HEK293 (cell line): ENCODE measurements around the gene PPT2.
A peak's percentile ranks its signal among the peaks of the same experiment; 100 is the strongest.

Experiments
- CTCF ChIA-PET: fragments of 350-600 bp; formaldehyde crosslinking; extraction: SDS; loops from one replicate; lab custom pipeline; 2021; ENCODE audit warnings: antibody characterized with exemption; lab: Yijun Ruan, JAX
- POLR2A ChIA-PET: fragments of 300-600 bp; formaldehyde crosslinking; extraction: SDS; loops from one replicate; lab custom pipeline; 2020; ENCODE audit warnings: antibody characterized with exemption, inconsistent platforms; lab: Yijun Ruan, JAX
- H3K27ac ChIP-seq: fragments of 200-500 bp; sonication (Bioruptor generic); 2 replicates; pipeline ENCODE4 v1.5.1; 2014; ENCODE audit warnings: low read depth, low read length, control low read depth, inconsistent platforms; ENCODE audit errors: extremely low read depth
- H3K36me3 ChIP-seq, 2 experiments: fragments of 200-500 bp in 1 of 2; sonication (Bioruptor generic) in 1 of 2; 1 replicate in 1 of 2; 2 replicates in 1 of 2; pipeline ENCODE4 v1.5.1; 2014 to 2017; ENCODE audit warnings: inconsistent platforms in 2 of 2, low read length in 2 of 2; ENCODE audit not compliant: control insufficient read depth in 2 of 2, insufficient read depth in 1 of 2
- H3K4me1 ChIP-seq: fragments of 200-500 bp; sonication (Bioruptor generic); 2 replicates; pipeline ENCODE4 v1.5.1; 2014; ENCODE audit warnings: mild to moderate bottlenecking, low read length, inconsistent platforms; ENCODE audit not compliant: control insufficient read depth, insufficient read depth
- H3K4me3 ChIP-seq: 2 replicates; pipeline ENCODE4 v1.5.1; 2011; ENCODE audit warnings: low read depth, mild to moderate bottlenecking, control low read depth, low read length, moderate library complexity
- H3K9me3 ChIP-seq: fragments of 200-500 bp; sonication (Bioruptor generic); 2 replicates; pipeline ENCODE4 v1.5.1; 2014; ENCODE audit warnings: low read depth, low read length, inconsistent platforms; ENCODE audit not compliant: control insufficient read depth, insufficient read depth
- GLIS1 ChIP-seq: fragments of 450-650 bp; formaldehyde crosslinking; IDR thresholded peaks from 2 replicates; pipeline ENCODE4 v1.5.1; 2016; ENCODE audit warnings: missing biosample characterization, missing genetic modification characterization
- KLF10 ChIP-seq: fragments of 450-650 bp; IDR thresholded peaks from 2 replicates; pipeline ENCODE4 v1.5.1; 2018; ENCODE audit warnings: missing biosample characterization, mild to moderate bottlenecking, missing genetic modification characterization
- MYNN ChIP-seq: fragments of 450-650 bp; formaldehyde crosslinking; IDR thresholded peaks from 2 replicates; pipeline ENCODE4 v1.5.1; 2016; ENCODE audit warnings: missing biosample characterization, missing genetic modification characterization, borderline replicate concordance
- SETDB1 ChIP-seq: IDR thresholded peaks from one replicate; pipeline ENCODE4 v1.6.1; 2017; ENCODE audit warnings: mild to moderate bottlenecking, low read length, moderate library complexity, mixed read lengths; ENCODE audit not compliant: insufficient read length
- ZBTB48 ChIP-seq: fragments of 450-650 bp; formaldehyde crosslinking; IDR thresholded peaks from 2 replicates; pipeline ENCODE4 v1.5.1; 2016; ENCODE audit warnings: missing biosample characterization, missing genetic modification characterization
- ZBTB8A ChIP-seq: fragments of 450-650 bp; formaldehyde crosslinking; IDR thresholded peaks from 2 replicates; pipeline ENCODE4 v1.5.1; 2016; ENCODE audit warnings: missing biosample characterization, missing genetic modification characterization
- ZIC2 ChIP-seq: fragments of 450-650 bp; formaldehyde crosslinking; IDR thresholded peaks from 2 replicates; pipeline ENCODE4 v1.5.1; 2016; ENCODE audit warnings: missing biosample characterization, missing genetic modification characterization
- ZNF10 ChIP-seq: fragments of 450-650 bp; formaldehyde crosslinking; IDR thresholded peaks from 2 replicates; pipeline ENCODE4 v1.5.1; 2017; ENCODE audit warnings: missing biosample characterization, missing genetic modification characterization
- ZNF221 ChIP-seq: fragments of 450-650 bp; formaldehyde crosslinking; IDR thresholded peaks from 2 replicates; pipeline ENCODE4 v1.5.1; 2017; ENCODE audit warnings: missing biosample characterization, missing genetic modification characterization, borderline replicate concordance
- ZNF223 ChIP-seq: fragments of 450-650 bp; formaldehyde crosslinking; IDR thresholded peaks from 2 replicates; pipeline ENCODE4 v1.5.1; 2016; ENCODE audit warnings: missing biosample characterization, missing genetic modification characterization
- ZNF341 ChIP-seq: fragments of 450-650 bp; formaldehyde crosslinking; IDR thresholded peaks from 2 replicates; pipeline ENCODE4; 2016; ENCODE audit warnings: low read depth, missing biosample characterization, missing genetic modification characterization
- ZNF354C ChIP-seq: fragments of 450-650 bp; formaldehyde crosslinking; IDR thresholded peaks from 2 replicates; pipeline ENCODE4 v1.5.1; 2016; ENCODE audit warnings: missing biosample characterization, missing genetic modification characterization, low read depth, borderline replicate concordance
- ZNF548 ChIP-seq: fragments of 450-650 bp; formaldehyde crosslinking; IDR thresholded peaks from 2 replicates; pipeline ENCODE4 v1.5.1; 2016; ENCODE audit warnings: missing biosample characterization, missing genetic modification characterization
- ZNF596 ChIP-seq: fragments of 450-650 bp; IDR thresholded peaks from 2 replicates; pipeline ENCODE4 v1.5.0; 2018; ENCODE audit warnings: missing biosample characterization, mild to moderate bottlenecking, missing genetic modification characterization, moderate library complexity
- ZNF701 ChIP-seq: fragments of 450-650 bp; formaldehyde crosslinking; IDR thresholded peaks from 2 replicates; pipeline ENCODE4 v1.5.1; 2016; ENCODE audit warnings: missing biosample characterization, missing genetic modification characterization
- TF ChIP-seq, protein P1 (sequence below): fragments of 450-650 bp; formaldehyde crosslinking; IDR thresholded peaks from 2 replicates; pipeline ENCODE4 v1.5.1; 2017; ENCODE audit warnings: missing biosample characterization, missing genetic modification characterization
- TF ChIP-seq, protein P2 (sequence below): fragments of 450-650 bp; IDR thresholded peaks from 2 replicates; pipeline ENCODE4 v1.5.1; 2018; ENCODE audit warnings: missing biosample characterization, mild to moderate bottlenecking, missing genetic modification characterization
- TF ChIP-seq, protein P3 (sequence below): fragments of 450-650 bp; formaldehyde crosslinking; IDR thresholded peaks from 2 replicates; pipeline ENCODE4 v1.5.1; 2016; ENCODE audit warnings: missing biosample characterization, missing genetic modification characterization
- TF ChIP-seq, protein P4 (sequence below): fragments of 450-650 bp; formaldehyde crosslinking; IDR thresholded peaks from 2 replicates; pipeline ENCODE4 v1.5.1; 2016; ENCODE audit warnings: missing biosample characterization, missing genetic modification characterization

The PPT2 gene

DNA sequence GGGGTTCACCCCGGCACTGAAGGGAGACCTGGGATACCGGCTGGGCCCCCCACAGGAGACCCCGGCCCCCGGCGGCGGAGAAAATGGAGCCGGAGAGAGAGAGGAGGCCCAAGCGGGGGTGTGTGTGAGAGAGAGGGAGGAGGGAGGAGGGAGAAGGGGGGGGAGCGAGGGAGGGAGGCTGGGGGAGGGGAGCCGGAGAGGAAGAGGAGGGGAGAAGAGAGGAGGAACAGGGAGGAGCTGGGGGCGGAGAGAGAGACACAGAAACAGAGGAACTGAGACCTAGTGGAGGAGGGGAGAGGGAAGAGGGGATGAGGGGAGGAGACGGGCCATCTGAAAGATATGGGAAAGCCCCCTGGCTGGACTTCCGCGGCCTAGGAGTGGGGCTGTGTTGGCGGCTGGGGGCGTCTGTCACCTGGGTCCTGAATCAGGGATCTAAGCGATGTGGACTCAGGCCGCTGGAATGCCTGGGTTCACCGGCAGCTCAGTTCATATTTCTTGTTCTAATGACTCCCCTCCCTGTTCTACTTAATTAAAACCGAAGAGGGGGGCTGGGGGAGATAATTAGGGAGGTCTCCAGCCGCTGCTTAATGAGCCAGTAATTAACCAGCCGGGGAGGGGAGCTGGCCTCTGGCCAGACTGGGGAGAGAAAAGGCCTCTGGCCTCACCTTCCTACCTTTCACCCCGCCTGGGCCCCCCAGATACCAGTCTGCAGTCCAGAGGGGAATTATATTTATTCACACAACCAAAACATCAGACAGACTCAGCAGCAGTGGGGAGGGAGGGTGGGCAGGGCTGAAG, 36.3 kb downstream of the PPT2 start, which contains the start of gene PBX2 (continued):
- TF ChIP-seq ZBTB8A (tag by site-specific recombination) (0 out of 2 replicates have a peak, but pooled peaks have one; percentile 31), SETDB1 (no peak), ZNF354C (no peak), ZNF341 (tag by site-specific recombination) (peak; percentile 69), GLIS1 (tag by site-specific recombination) (peak; percentile 67), KLF10 (tag by site-specific recombination) (peak; percentile 76; the same call in 1 of the 2 replicates), ZNF596 (peak; percentile 31; the same call in 1 of the 2 replicates), ZNF701 (tag by site-specific recombination) (no peak)
- TF ChIP-seq, protein P1, sequence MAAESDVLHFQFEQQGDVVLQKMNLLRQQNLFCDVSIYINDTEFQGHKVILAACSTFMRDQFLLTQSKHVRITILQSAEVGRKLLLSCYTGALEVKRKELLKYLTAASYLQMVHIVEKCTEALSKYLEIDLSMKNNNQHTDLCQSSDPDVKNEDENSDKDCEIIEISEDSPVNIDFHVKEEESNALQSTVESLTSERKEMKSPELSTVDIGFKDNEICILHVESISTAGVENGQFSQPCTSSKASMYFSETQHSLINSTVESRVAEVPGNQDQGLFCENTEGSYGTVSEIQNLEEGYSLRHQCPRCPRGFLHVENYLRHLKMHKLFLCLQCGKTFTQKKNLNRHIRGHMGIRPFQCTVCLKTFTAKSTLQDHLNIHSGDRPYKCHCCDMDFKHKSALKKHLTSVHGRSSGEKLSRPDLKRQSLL (tag by site-specific recombination), result peak; percentile 4; the same call in 1 of the 2 replicates
- TF ChIP-seq, protein P2, sequence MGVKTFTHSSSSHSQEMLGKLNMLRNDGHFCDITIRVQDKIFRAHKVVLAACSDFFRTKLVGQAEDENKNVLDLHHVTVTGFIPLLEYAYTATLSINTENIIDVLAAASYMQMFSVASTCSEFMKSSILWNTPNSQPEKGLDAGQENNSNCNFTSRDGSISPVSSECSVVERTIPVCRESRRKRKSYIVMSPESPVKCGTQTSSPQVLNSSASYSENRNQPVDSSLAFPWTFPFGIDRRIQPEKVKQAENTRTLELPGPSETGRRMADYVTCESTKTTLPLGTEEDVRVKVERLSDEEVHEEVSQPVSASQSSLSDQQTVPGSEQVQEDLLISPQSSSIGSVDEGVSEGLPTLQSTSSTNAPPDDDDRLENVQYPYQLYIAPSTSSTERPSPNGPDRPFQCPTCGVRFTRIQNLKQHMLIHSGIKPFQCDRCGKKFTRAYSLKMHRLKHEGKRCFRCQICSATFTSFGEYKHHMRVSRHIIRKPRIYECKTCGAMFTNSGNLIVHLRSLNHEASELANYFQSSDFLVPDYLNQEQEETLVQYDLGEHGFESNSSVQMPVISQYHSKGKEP, result no peak
- TF ChIP-seq, protein P3, sequence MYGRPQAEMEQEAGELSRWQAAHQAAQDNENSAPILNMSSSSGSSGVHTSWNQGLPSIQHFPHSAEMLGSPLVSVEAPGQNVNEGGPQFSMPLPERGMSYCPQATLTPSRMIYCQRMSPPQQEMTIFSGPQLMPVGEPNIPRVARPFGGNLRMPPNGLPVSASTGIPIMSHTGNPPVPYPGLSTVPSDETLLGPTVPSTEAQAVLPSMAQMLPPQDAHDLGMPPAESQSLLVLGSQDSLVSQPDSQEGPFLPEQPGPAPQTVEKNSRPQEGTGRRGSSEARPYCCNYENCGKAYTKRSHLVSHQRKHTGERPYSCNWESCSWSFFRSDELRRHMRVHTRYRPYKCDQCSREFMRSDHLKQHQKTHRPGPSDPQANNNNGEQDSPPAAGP, result peak; percentile 79; the same call in 1 of the 2 replicates

DNA sequence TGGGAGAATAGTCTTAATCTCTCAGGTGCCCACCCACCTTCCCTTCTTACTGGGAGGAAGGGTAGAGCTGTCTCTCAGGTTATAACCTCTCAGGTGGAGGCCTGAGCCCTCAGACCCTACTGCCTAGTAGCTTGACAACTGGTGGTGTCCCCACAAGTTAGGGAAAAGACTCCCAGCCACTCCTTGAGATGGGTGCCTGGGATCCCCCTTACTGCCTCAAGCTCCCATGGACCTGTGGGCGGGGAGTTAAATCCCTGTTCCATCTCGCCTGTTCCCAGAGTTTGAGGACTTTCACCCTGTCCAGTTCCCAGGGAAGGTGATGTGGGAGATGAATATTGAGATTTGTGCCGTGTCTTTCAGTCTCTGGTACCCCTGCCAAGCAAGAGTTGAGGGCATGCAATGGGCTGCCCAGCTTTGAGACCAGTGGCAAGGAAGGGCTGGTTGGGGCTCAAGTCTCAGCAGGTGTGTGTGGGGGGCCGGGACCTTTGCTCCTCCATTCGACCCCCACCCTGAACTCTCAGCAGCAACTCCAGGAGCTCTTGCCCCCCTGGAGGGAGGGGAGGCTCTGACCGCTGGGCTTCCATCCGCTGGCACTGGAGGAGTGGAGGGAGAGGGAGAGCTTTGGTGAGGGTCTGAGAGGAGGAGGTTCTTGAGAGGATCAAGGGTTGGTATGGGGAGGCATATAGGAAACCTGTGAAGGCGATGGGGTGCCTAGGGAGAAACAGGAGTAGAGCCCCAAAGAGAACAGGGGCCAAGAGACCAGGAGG, 37.2 kb downstream of the PPT2 start:
- peak overlapping the region; percentile 74 for H3K27ac ChIP-seq
- TF ChIP-seq MYNN, result no peak
- TF ChIP-seq ZNF223 (tag by site-specific recombination), result no peak
- TF ChIP-seq ZBTB48 (tag by site-specific recombination), result 0 out of 2 replicates have a peak, but pooled peaks have one; percentile 22
- TF ChIP-seq ZNF548 (tag by site-specific recombination), result no peak
- TF ChIP-seq ZIC2 (tag by site-specific recombination), result peak; percentile 17; the same call in 1 of the 2 replicates
- no peak for TF ChIP-seq ZNF221 (tag by site-specific recombination)
- TF ChIP-seq, protein P4, sequence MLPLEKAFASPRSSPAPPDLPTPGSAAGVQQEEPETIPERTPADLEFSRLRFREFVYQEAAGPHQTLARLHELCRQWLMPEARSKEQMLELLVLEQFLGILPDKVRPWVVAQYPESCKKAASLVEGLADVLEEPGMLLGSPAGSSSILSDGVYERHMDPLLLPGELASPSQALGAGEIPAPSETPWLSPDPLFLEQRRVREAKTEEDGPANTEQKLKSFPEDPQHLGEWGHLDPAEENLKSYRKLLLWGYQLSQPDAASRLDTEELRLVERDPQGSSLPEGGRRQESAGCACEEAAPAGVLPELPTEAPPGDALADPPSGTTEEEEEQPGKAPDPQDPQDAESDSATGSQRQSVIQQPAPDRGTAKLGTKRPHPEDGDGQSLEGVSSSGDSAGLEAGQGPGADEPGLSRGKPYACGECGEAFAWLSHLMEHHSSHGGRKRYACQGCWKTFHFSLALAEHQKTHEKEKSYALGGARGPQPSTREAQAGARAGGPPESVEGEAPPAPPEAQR (tag by site-specific recombination), result no peak
- TF ChIP-seq ZNF10 (tag by site-specific recombination), result no peak
- TF ChIP-seq, all 188 proteins: peak for 2
- H3K4me3 ChIP-seq, result no peak overlapping the region
- peaks cover 10% of the 10 kb centered on the region for H3K4me1 ChIP-seq
- no peaks in the 10 kb centered on the region for H3K9me3 ChIP-seq
- POLR2A ChIA-PET, result interaction anchor here (0.7 to 2.2 kb wide), 10 partner anchors 12 to 781 kb away, joined by 5 to 18 read pairs (median 6); partner anchors contain the start of genes AGPAT1, ATF6B, FKBPL and HSPA1B
- CTCF ChIA-PET, result interaction anchor here (0.7 to 1.8 kb wide), 3 partner anchors 9 to 422 kb away, joined by 3 to 6 read pairs (median 4); no protein-coding TSS in a partner anchor
- H3K36me3 ChIP-seq, result peaks cover 0 to 24% of the 10 kb centered on the region in 2 experiments; a peak in 1 of 3 replicates
